ENCODE data around the gene LRRC61.

DNA sequence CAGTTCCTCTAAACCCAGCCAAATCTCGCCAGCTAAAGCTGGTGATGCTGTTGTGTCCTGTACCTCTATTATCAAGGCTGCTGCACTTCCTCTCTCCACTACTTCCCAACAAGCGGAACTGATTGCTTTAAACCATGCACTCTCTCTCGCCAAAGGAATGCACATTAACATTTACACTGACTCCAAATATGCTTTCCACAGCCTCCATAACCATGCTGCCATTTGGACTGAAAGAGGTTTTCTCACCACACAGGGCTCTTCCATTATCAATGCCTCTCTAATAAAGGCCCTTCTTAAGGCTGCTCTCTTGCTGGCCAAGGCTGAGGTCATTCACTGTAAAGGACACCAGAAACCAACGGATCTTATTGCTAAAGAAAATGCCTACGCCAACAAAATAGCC, 11.4 kb upstream of the LRRC61 start:
- TF ChIP-seq, protein P1, sequence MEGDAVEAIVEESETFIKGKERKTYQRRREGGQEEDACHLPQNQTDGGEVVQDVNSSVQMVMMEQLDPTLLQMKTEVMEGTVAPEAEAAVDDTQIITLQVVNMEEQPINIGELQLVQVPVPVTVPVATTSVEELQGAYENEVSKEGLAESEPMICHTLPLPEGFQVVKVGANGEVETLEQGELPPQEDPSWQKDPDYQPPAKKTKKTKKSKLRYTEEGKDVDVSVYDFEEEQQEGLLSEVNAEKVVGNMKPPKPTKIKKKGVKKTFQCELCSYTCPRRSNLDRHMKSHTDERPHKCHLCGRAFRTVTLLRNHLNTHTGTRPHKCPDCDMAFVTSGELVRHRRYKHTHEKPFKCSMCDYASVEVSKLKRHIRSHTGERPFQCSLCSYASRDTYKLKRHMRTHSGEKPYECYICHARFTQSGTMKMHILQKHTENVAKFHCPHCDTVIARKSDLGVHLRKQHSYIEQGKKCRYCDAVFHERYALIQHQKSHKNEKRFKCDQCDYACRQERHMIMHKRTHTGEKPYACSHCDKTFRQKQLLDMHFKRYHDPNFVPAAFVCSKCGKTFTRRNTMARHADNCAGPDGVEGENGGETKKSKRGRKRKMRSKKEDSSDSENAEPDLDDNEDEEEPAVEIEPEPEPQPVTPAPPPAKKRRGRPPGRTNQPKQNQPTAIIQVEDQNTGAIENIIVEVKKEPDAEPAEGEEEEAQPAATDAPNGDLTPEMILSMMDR (conservative IDR thresholded peaks at IDR 0.05; ENCODE audit: low read length): no peak
- TF ChIP-seq EZH2phosphoT487 (IDR thresholded peaks at IDR 0.05; ENCODE audit: borderline replicate concordance, low read depth, low read length): no peak

Data from OCI-LY7 (cell line).